DOHH2 (cell line): ENCODE measurements around the gene NALCN.

Experiments
- H3F3A ChIP-seq: fragments of 200-600 bp; sonication (generic), shearing (Covaris generic); 2 replicates; pipeline ENCODE4 v1.6.0; 2016; ENCODE audit warnings: antibody characterized with exemption, mild to moderate bottlenecking; ENCODE audit not compliant: control insufficient read depth, insufficient read depth
- H3K27ac ChIP-seq: fragments of 200-600 bp; sonication (generic); 2 replicates; pipeline ENCODE4 v1.5.1; 2014; ENCODE audit warnings: low read depth, mild to moderate bottlenecking, low read length, moderate library complexity
- H3K27me3 ChIP-seq: fragments of 200-600 bp; sonication (generic); 2 replicates; pipeline ENCODE4 v1.6.1; 2014; ENCODE audit warnings: mild to moderate bottlenecking, low read length, mixed read lengths; ENCODE audit not compliant: control insufficient read depth
- H3K36me3 ChIP-seq: fragments of 200-600 bp; sonication (generic); 2 replicates; pipeline ENCODE4 v1.6.1; 2014; ENCODE audit warnings: mild to moderate bottlenecking, low read length, moderate library complexity, mixed read lengths; ENCODE audit not compliant: control insufficient read depth
- H3K4me1 ChIP-seq: fragments of 200-600 bp; sonication (generic); 2 replicates; pipeline ENCODE4 v1.6.1; 2014; ENCODE audit warnings: mild to moderate bottlenecking, low read length, mixed read lengths; ENCODE audit not compliant: control insufficient read depth
- H3K4me2 ChIP-seq: fragments of 200-600 bp; sonication (generic); 2 replicates; pipeline ENCODE4 v1.6.0; 2014; ENCODE audit warnings: mild to moderate bottlenecking, low read length, moderate library complexity
- H3K4me3 ChIP-seq: fragments of 200-600 bp; sonication (generic); 2 replicates; pipeline ENCODE4 v1.5.1; 2014; ENCODE audit warnings: mild to moderate bottlenecking, low read length, mixed read lengths
- H3K79me2 ChIP-seq: fragments of 200-600 bp; sonication (generic); 2 replicates; pipeline ENCODE4 v1.6.1; 2014; ENCODE audit warnings: mild to moderate bottlenecking, low read length, mixed read lengths; ENCODE audit not compliant: control insufficient read depth
- H3K9me2 ChIP-seq: fragments of 200-600 bp; sonication (generic); replicated peaks from 2 replicates; pipeline ENCODE4 v1.6.1; 2014; ENCODE audit warnings: mild to moderate bottlenecking, low read length, mixed read lengths; ENCODE audit not compliant: control insufficient read depth
- H3K9me3 ChIP-seq: fragments of 200-600 bp; sonication (generic); 2 replicates; pipeline ENCODE4 v1.6.1; 2014; ENCODE audit warnings: antibody characterized with exemption, low read length, mixed read lengths; ENCODE audit not compliant: control insufficient read depth, insufficient read depth
- H4K20me1 ChIP-seq: fragments of 200-600 bp; sonication (generic); 2 replicates; pipeline ENCODE4 v1.6.0; 2014; ENCODE audit warnings: low read depth, mild to moderate bottlenecking, antibody characterized with exemption, low read length, moderate library complexity; ENCODE audit not compliant: control insufficient read depth, insufficient read depth
- EZH2phosphoT487 ChIP-seq: fragments of 200-600 bp; sonication (generic); IDR thresholded peaks from 2 replicates; pipeline ENCODE4 v1.6.1; 2017; ENCODE audit warnings: borderline replicate concordance, mild to moderate bottlenecking, antibody characterized with exemption, low read length, moderate library complexity, mixed read lengths
- TF ChIP-seq, protein P1 (sequence below): fragments of 200-600 bp; sonication (generic); IDR thresholded peaks from one replicate; pipeline ENCODE4 v1.5.1; 2014; ENCODE audit warnings: antibody characterized with exemption, mild to moderate bottlenecking, low read depth, low read length; ENCODE audit not compliant: poor library complexity, severe bottlenecking

NALCN gene

DNA sequence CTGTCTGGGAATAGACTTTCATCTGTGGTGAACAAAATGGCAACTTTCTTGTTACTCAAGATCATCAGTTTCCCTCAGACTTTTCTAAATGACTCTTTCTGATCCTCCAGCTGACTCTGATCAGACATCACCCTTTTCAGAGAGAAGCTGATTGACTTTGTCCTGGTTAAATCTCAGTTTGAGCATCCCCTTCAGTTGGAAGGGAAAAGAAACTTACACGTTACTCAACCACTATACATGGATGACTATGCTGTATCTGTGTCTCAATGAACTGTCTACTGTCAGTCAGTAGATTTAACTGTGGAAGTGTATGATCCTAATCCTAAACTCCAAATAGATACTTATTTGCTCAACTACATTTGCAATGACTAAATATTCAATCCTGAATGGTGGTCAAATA lies 118.5 kb downstream of the NALCN start:
- H3K9me3 ChIP-seq, result no peaks in the 10 kb centered on the region
- H3K36me3 ChIP-seq, result no peaks in the 10 kb centered on the region
- no peak overlapping the region for H3K4me3 ChIP-seq
- H3K27ac ChIP-seq, result no peak overlapping the region
- no peaks in the 10 kb centered on the region for H3K9me2 ChIP-seq
- H4K20me1 ChIP-seq, result no peaks in the 10 kb centered on the region
- no peak overlapping the region for H3K4me2 ChIP-seq
- H3F3A ChIP-seq, result no peaks in the 10 kb centered on the region
- H3K27me3 ChIP-seq, result no peaks in the 10 kb centered on the region
- no peaks in the 10 kb centered on the region for H3K79me2 ChIP-seq
- no peak for TF ChIP-seq EZH2phosphoT487
- TF ChIP-seq, protein P1, sequence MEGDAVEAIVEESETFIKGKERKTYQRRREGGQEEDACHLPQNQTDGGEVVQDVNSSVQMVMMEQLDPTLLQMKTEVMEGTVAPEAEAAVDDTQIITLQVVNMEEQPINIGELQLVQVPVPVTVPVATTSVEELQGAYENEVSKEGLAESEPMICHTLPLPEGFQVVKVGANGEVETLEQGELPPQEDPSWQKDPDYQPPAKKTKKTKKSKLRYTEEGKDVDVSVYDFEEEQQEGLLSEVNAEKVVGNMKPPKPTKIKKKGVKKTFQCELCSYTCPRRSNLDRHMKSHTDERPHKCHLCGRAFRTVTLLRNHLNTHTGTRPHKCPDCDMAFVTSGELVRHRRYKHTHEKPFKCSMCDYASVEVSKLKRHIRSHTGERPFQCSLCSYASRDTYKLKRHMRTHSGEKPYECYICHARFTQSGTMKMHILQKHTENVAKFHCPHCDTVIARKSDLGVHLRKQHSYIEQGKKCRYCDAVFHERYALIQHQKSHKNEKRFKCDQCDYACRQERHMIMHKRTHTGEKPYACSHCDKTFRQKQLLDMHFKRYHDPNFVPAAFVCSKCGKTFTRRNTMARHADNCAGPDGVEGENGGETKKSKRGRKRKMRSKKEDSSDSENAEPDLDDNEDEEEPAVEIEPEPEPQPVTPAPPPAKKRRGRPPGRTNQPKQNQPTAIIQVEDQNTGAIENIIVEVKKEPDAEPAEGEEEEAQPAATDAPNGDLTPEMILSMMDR, result no peak
- H3K4me1 ChIP-seq, result no peaks in the 10 kb centered on the region

GRCh38 chr13:101292711-101293110 lies 123.6 kb downstream of the NALCN start:
- no peak overlapping the region for H3K4me3 ChIP-seq
- H3K4me2 ChIP-seq, result no peak overlapping the region
- no peaks in the 10 kb centered on the region for H3F3A ChIP-seq
- no peak for TF ChIP-seq EZH2phosphoT487
- TF ChIP-seq, protein P1, result no peak
- no peak overlapping the region for H3K27ac ChIP-seq
- no peaks in the 10 kb centered on the region for H3K9me2 ChIP-seq
- no peaks in the 10 kb centered on the region for H3K27me3 ChIP-seq
- H3K79me2 ChIP-seq, result no peaks in the 10 kb centered on the region
- no peaks in the 10 kb centered on the region for H3K4me1 ChIP-seq
- H3K36me3 ChIP-seq, result no peaks in the 10 kb centered on the region
- no peaks in the 10 kb centered on the region for H3K9me3 ChIP-seq
- H4K20me1 ChIP-seq, result no peaks in the 10 kb centered on the region

- Histone ChIP-seq H3K4me1 (no peaks in the 10 kb centered on the region), H3K9me3 (no peaks in the 10 kb centered on the region), H4K20me1 (no peaks in the 10 kb centered on the region), H3K79me2 (no peaks in the 10 kb centered on the region), H3K36me3 (no peaks in the 10 kb centered on the region), H3K4me2 (no peak overlapping the region), H3K9me2 (no peaks in the 10 kb centered on the region), H3F3A (no peaks in the 10 kb centered on the region), H3K27ac (no peak overlapping the region), H3K4me3 (no peak overlapping the region), H3K27me3 (no peaks in the 10 kb centered on the region)
- TF ChIP-seq, protein P1, result no peak
- no peak for TF ChIP-seq EZH2phosphoT487
Measured at GRCh38 chr13:101291646-101292515, 124.4 kb downstream of the NALCN start.
